GM23248 (cell line): ENCODE data around the gene NTF3.

Source experiments
- EZH2 ChIP-seq: fragments of 200-600 bp; sonication (generic); IDR thresholded peaks from 2 replicates; pipeline ENCODE4 v1.6.1; 2018; ENCODE audit warnings: antibody characterized with exemption, mild to moderate bottlenecking; ENCODE audit not compliant: insufficient read depth, poor library complexity, severe bottlenecking
- EZH2phosphoT487 ChIP-seq: fragments of 200-600 bp; sonication (generic); IDR thresholded peaks from 2 replicates; pipeline ENCODE4 v1.6.1; 2018; ENCODE audit warnings: antibody characterized with exemption, moderate library complexity, mild to moderate bottlenecking, low read depth; ENCODE audit not compliant: insufficient read depth

DNA sequence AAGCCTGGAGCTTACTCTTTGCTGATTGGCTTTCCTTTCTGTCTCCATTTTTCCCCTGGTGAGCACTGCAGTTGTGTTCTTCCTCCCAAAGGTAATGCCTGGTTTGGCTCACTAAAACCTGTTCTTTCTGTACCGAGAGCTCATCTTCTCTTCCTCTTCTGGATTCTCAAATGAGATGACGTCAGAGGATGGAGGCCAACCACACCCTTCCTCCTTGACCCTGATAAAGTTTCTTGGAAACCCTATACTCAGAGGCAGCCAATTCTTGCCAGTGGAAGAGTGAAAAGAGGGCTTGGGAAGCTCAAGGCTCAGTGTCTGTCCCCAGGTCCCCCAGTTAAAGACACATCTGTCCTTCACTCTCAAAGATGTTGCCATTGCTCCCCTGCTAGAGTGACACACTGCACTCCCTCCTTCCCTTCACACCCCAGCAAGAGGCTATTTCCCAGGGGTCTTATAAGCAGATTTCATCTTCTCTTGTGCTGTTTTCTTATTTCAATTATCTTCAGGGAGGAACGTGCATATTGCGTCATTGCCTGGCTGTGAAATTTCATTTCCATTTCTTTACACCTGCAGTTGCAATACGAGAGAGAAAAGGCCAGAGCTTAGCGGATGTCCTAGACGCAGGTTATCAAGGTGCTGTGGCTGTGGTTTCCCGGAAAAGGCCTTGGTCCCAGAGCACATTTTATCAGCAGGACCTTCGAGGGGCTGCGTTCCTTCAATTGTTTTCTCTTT, 27.3 kb downstream of the NTF3 start:
- TF ChIP-seq EZH2phosphoT487 (no peak), EZH2 (no peak)
